ENCODE results near the gene MCRIP2. TPM values are rescaled to one million over a fixed set of nuclear protein-coding genes. Genes with fewer than 3 reads are reported as not detected.

Gene MCRIP2
- total and polyA plus RNA-seq, 9 of the 15 experiments (the other 6 are each of a cell fraction or from before 2014, with no cell fraction given) = 0.80 to 120 (median 35.2) TPM

DNA sequence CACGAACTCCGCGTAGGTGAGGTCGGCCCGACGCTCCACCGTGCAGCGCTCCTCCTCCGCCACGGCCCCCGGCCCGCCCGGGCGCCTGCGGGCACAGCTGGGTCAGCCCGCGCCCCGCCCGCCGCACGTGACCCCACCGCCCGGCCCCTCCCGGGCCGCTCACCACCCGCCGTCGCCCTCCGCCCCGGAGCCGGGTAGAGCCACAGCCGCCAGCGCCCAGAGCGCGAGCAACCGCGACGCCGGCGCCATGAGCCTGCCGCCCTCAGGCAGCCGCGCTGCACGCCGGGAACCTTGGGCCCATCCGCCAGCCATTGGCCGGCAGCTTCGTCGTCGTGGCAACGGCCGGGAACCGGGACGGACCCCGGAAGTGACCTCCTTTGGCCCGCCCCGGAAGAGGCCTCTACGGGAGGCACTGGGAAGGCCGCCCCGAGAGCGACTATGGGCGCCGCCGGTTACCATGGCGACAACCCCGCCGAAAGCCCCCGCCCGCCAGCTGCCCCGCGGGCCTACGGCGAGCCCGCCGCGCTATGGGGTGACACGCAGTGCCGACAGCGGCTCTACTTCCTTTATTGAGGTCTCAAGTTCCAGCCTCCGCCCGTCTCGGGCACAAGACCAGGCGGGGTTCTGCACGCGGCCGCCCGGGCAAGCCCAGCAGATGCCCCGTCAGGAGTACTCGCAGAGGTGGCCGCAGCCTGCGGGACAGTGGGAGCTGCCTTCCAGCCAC is 42.6 kb downstream of the MCRIP2 start, which contains the start of gene JMJD8 (continued):
- no peak for TF ChIP-seq ZNF184 (CRISPR knock-in tag; IDR thresholded peaks at IDR 0.05)
- TF ChIP-seq SRSF1 (IDR thresholded peaks at IDR 0.05; ENCODE audit: low read depth, low read length) = no peak
- TF ChIP-seq, protein P1, sequence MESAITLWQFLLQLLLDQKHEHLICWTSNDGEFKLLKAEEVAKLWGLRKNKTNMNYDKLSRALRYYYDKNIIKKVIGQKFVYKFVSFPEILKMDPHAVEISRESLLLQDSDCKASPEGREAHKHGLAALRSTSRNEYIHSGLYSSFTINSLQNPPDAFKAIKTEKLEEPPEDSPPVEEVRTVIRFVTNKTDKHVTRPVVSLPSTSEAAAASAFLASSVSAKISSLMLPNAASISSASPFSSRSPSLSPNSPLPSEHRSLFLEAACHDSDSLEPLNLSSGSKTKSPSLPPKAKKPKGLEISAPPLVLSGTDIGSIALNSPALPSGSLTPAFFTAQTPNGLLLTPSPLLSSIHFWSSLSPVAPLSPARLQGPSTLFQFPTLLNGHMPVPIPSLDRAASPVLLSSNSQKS (CRISPR knock-in tag; IDR thresholded peaks at IDR 0.05) = no peak

DNA sequence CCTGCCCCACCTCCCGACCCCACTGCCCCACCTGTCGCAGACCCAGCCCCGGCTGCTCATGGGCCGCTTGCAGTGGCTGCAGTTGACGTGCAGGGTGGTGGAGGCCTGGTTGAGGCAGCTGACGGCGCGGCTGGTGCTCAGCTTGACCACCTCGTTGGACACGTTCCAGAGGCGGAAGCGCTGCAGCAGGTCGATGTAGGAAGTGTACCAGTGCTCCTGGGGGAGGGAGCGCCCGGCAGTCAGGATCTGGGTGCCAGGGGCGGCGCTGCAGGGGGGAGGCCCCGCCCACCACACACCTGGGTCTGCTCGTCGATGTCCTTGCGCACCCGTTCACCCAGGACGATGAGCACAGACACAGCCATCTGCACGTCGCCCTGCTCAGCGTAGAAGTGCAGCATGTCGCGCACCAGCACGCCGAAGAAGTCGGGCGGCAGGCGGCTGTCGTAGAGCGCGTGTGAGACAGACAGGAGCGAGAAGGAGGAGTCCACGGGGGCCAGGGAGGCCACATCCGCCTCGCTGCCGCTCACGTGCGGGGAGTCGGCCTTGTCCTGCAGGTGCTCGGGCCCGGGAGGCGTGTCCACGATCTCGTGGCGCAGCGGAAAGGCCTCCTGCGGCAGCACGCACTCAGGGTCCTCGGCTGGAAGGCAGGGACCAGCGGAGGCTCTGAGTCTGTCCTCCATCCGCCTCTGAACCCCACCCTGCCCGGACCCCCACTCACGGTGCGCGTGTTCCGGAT is 43.5 kb downstream of the MCRIP2 start:
- ChIA-PET CTCF (ENCODE audit: low intra/inter-chr PET ratio) (no interaction called here), POLR2A (no interaction called here)
- in situ Hi-C loops (cut with MboI) (no loop called here), intact Hi-C loops (cut with micrococcal nuclease) (loop anchor here (5.0 kb wide), 1 partner anchor 288 kb away; the partner anchor contains the start of gene NME4)
- ATAC-seq (no peak), DNase-seq (ENCODE audit: extremely low read depth in 1 of 4, low spot score in 3 of 4) (no peak), FAIRE-seq (no peak)
- peaks cover 68% of the 10 kb centered on the region for H3K36me3 ChIP-seq (ENCODE audit: control insufficient read depth, insufficient read depth, low read length)
- H3K9me3 ChIP-seq (replicated peaks; ENCODE audit: control insufficient read depth, insufficient read depth, low read depth, low read length) = no peaks in the 10 kb centered on the region
- peaks cover 54% of the 10 kb centered on the region for H3K79me2 ChIP-seq (ENCODE audit: control insufficient read depth, insufficient read depth, low read length)
- 0 out of 4 replicates have a peak overlapping the region, but pooled peaks of 1 of the 2 experiments have one; percentile 21 for H3K9ac ChIP-seq (ENCODE audit: insufficient read depth in 1 of 2, low read depth in 2 of 2, low read length in 2 of 2)
- H4K20me1 ChIP-seq (replicated peaks; ENCODE audit: control insufficient read depth, insufficient read depth, low read length) = peaks cover 21% of the 10 kb centered on the region
- H3K4me1 ChIP-seq (replicated peaks in 1 of 2; ENCODE audit: control insufficient read depth in 2 of 2, insufficient read depth in 2 of 2, low read length in 2 of 2) = peaks cover 29 to 98% of the 10 kb centered on the region in 2 experiments
- H3K27me3 ChIP-seq (ENCODE audit: control insufficient read depth in 2 of 2, insufficient read depth in 2 of 2, low read length in 2 of 2) = no peaks in the 10 kb centered on the region
- no peak overlapping the region for H3K4me3 ChIP-seq
- H3K27ac ChIP-seq (ENCODE audit: extremely low read depth, low read depth, low read length) = no peak overlapping the region
- no TSS peak for BruUV-seq (replicated peaks)
- H3K4me2 ChIP-seq (ENCODE audit: insufficient read depth, low read length) = no peak overlapping the region
- peaks cover 15% of the 10 kb centered on the region for H3K9me1 ChIP-seq (ENCODE audit: control insufficient read depth, insufficient read depth, low read length)
- WGBS (ENCODE audit: insufficient coverage, low coverage, missing lambda C conversion rate) = 93% methylated on average over 34 of the region's 61 CpGs
- no peak overlapping the region for H2AFZ ChIP-seq (ENCODE audit: low read depth, low read length)
- TF ChIP-seq RBM22 (IDR thresholded peaks at IDR 0.05; ENCODE audit: low read depth, low read length, poor library complexity, severe bottlenecking) = peak; percentile 86
- no peak for TF ChIP-seq ZNF644 (tag; IDR thresholded peaks at IDR 0.05; ENCODE audit: low read depth)
- peak; percentile 61 for TF ChIP-seq POLR2G (IDR thresholded peaks at IDR 0.05; ENCODE audit: low read depth, low read length)
- TF ChIP-seq, protein P2, sequence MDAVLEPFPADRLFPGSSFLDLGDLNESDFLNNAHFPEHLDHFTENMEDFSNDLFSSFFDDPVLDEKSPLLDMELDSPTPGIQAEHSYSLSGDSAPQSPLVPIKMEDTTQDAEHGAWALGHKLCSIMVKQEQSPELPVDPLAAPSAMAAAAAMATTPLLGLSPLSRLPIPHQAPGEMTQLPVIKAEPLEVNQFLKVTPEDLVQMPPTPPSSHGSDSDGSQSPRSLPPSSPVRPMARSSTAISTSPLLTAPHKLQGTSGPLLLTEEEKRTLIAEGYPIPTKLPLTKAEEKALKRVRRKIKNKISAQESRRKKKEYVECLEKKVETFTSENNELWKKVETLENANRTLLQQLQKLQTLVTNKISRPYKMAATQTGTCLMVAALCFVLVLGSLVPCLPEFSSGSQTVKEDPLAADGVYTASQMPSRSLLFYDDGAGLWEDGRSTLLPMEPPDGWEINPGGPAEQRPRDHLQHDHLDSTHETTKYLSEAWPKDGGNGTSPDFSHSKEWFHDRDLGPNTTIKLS (IDR thresholded peaks at IDR 0.05; ENCODE audit: borderline replicate concordance, low read depth) = no peak
- TF ChIP-seq, protein P3, sequence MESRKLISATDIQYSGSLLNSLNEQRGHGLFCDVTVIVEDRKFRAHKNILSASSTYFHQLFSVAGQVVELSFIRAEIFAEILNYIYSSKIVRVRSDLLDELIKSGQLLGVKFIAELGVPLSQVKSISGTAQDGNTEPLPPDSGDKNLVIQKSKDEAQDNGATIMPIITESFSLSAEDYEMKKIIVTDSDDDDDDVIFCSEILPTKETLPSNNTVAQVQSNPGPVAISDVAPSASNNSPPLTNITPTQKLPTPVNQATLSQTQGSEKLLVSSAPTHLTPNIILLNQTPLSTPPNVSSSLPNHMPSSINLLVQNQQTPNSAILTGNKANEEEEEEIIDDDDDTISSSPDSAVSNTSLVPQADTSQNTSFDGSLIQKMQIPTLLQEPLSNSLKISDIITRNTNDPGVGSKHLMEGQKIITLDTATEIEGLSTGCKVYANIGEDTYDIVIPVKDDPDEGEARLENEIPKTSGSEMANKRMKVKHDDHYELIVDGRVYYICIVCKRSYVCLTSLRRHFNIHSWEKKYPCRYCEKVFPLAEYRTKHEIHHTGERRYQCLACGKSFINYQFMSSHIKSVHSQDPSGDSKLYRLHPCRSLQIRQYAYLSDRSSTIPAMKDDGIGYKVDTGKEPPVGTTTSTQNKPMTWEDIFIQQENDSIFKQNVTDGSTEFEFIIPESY (CRISPR knock-in tag; IDR thresholded peaks at IDR 0.05) = peak; percentile 98
- TF ChIP-seq, protein P4, sequence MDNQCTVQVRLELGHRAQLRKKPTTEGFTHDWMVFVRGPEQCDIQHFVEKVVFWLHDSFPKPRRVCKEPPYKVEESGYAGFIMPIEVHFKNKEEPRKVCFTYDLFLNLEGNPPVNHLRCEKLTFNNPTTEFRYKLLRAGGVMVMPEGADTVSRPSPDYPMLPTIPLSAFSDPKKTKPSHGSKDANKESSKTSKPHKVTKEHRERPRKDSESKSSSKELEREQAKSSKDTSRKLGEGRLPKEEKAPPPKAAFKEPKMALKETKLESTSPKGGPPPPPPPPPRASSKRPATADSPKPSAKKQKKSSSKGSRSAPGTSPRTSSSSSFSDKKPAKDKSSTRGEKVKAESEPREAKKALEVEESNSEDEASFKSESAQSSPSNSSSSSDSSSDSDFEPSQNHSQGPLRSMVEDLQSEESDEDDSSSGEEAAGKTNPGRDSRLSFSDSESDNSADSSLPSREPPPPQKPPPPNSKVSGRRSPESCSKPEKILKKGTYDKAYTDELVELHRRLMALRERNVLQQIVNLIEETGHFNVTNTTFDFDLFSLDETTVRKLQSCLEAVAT (IDR thresholded peaks at IDR 0.05) = peak in 1 of 2 experiments; percentile 67; a peak in 1 of 4 replicates
- no peak for TF ChIP-seq JUNB (CRISPR knock-in tag; conservative IDR thresholded peaks at IDR 0.05)
- peak; percentile 17; the same call in 1 of the 2 replicates for TF ChIP-seq RBFOX2 (IDR thresholded peaks at IDR 0.05; ENCODE audit: low read depth, low read length)
